Epidermal melanocyte (primary cell): ENCODE measurements around the gene ADGRL3.

ENCODE experiments used
- DNase-seq: peaks from one replicate; pipeline ENCODE4 v3.0.0; 2011; ENCODE audit warnings: low spot score; ENCODE audit not compliant: insufficient read length

The ADGRL3 gene

GRCh38 chr4:61277785-61278760 lies 77.9 kb downstream of the ADGRL3 start:
- no peak for DNase-seq

GRCh38 chr4:61292322-61292721 lies 92.2 kb downstream of the ADGRL3 start:
- DNase-seq: no peak

GRCh38 chr4:61293707-61294400 lies 93.7 kb downstream of the ADGRL3 start:
- no peak for DNase-seq

- DNase-seq: no peak
Measured at GRCh38 chr4:61294936-61295335, 94.8 kb downstream of the ADGRL3 start.

- no peak for DNase-seq
Measured at GRCh38 chr4:61296144-61296543, 96.0 kb downstream of the ADGRL3 start.

- no peak for DNase-seq
Measured at GRCh38 chr4:61298178-61298740, 98.1 kb downstream of the ADGRL3 start.

- no peak for DNase-seq
Measured at GRCh38 chr4:61299316-61299715, 99.2 kb downstream of the ADGRL3 start.

- no peak for DNase-seq
Measured at GRCh38 chr4:61300266-61300844, 100.2 kb downstream of the ADGRL3 start.

- DNase-seq: no peak
Measured at GRCh38 chr4:61301271-61301670, 101.1 kb downstream of the ADGRL3 start.

GRCh38 chr4:61308033-61308432 lies 107.9 kb downstream of the ADGRL3 start:
- no peak for DNase-seq

- DNase-seq: no peak
Measured at GRCh38 chr4:61309616-61310015, 109.5 kb downstream of the ADGRL3 start.

- no peak for DNase-seq
Measured at GRCh38 chr4:61312526-61312925, 112.4 kb downstream of the ADGRL3 start.

- DNase-seq: no peak
Measured at GRCh38 chr4:61318431-61318830, 118.3 kb downstream of the ADGRL3 start.

GRCh38 chr4:61319156-61319555 lies 119.0 kb downstream of the ADGRL3 start:
- DNase-seq: no peak

- DNase-seq: no peak
Measured at GRCh38 chr4:61320154-61320553, 120.0 kb downstream of the ADGRL3 start.

GRCh38 chr4:61320631-61321030 lies 120.5 kb downstream of the ADGRL3 start:
- no peak for DNase-seq

GRCh38 chr4:61332693-61333092 lies 132.6 kb downstream of the ADGRL3 start:
- no peak for DNase-seq

- DNase-seq: no peak
Measured at GRCh38 chr4:61333490-61333889, 133.4 kb downstream of the ADGRL3 start.

- DNase-seq: no peak
Measured at GRCh38 chr4:61335241-61335763, 135.2 kb downstream of the ADGRL3 start.

- no peak for DNase-seq
Measured at GRCh38 chr4:61336488-61336887, 136.4 kb downstream of the ADGRL3 start.

GRCh38 chr4:61336916-61337315 lies 136.8 kb downstream of the ADGRL3 start:
- no peak for DNase-seq

- no peak for DNase-seq
Measured at GRCh38 chr4:61342061-61342460, 141.9 kb downstream of the ADGRL3 start.
